HUES6 (cell line): ENCODE data around the gene GATD1.

ENCODE experiments used
- H3K27ac ChIP-seq: 2 replicates; pipeline ENCODE4 v1.7.0; 2013; ENCODE audit warnings: low read depth, mild to moderate bottlenecking, low read length, inconsistent platforms
- H3K27me3 ChIP-seq: 2 replicates; pipeline ENCODE4 v1.6.1; 2013; ENCODE audit warnings: low read length; ENCODE audit not compliant: control insufficient read depth, insufficient read depth
- H3K36me3 ChIP-seq: 2 replicates; pipeline ENCODE4 v1.6.1; 2013; ENCODE audit warnings: low read length; ENCODE audit not compliant: control insufficient read depth, insufficient read depth
- H3K4me1 ChIP-seq: 2 replicates; pipeline ENCODE4 v1.6.1; 2013; ENCODE audit warnings: low read length; ENCODE audit not compliant: control insufficient read depth, insufficient read depth
- H3K4me3 ChIP-seq: 2 replicates; pipeline ENCODE4 v1.5.1; 2013; ENCODE audit warnings: low read depth, low read length
- H3K9ac ChIP-seq: one replicate; pipeline ENCODE4 v1.6.1; 2013; ENCODE audit warnings: mild to moderate bottlenecking, low read length
- H3K9me3 ChIP-seq: 2 replicates; pipeline ENCODE4 v1.6.1; 2013; ENCODE audit warnings: low read depth, low read length; ENCODE audit not compliant: control insufficient read depth, insufficient read depth

The GATD1 gene

GRCh38 chr11:773830-774229 lies 3.5 kb downstream of the GATD1 start:
- Histone ChIP-seq H3K36me3 (peaks cover 46% of the 10 kb centered on the region), H3K4me3 (no peak overlapping the region), H3K27me3 (no peaks in the 10 kb centered on the region), H3K27ac (no peak overlapping the region), H3K9ac (no peak overlapping the region), H3K4me1 (peaks cover 17% of the 10 kb centered on the region), H3K9me3 (no peaks in the 10 kb centered on the region)

GRCh38 chr11:773425-773824 lies 3.9 kb downstream of the GATD1 start:
- Histone ChIP-seq H3K27me3 (no peaks in the 10 kb centered on the region), H3K4me3 (no peak overlapping the region), H3K27ac (no peak overlapping the region; the same call in 1 of the 2 replicates), H3K36me3 (peaks cover 46% of the 10 kb centered on the region), H3K4me1 (peaks cover 15% of the 10 kb centered on the region), H3K9me3 (no peaks in the 10 kb centered on the region), H3K9ac (no peak overlapping the region)

DNA sequence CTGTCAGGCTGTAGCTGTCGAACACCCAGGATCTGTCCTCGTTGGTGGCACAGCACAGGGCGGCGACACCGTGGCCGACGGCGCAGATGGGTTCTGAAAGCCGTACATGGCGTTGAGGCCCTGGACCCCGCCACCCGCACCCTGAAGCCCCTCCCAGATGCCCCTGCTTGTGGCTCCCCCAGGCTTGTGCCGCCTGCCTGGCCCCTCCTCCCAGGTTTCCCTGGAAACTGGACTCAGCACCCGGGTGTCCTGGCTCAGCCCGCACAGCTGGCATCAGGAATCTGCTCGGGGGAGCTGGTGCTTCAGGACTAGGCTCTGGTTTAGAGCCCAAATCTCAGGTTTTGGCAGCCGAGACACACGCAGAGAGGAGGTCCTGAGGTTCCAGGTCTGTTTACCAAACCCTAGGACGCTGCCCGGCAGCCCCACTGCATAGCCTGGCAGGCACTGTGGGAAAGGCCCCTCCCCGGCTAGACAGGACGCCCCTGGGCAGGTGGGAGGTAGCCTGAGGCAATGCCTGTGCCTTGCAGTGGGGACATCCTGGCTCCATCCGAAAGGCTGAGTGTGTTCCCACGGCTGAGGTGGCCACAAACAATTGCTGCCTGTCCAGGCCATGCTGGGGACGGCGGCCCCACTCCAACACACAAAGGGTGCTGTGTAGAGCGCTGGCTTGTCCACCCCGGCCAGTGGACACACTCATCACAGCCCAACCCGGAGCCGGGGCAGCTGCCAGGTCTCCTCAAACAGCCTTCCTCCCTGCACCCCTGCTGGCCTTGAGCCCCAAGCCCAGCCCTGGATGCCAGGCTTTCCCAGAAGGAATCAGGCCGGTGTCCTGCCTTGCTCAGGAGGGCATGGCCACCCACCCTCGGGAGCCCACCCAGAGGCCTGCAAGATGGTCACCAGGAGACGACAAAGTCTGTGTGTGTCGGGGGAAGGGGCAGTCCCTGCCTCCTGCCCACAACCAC lies 4.6 kb downstream of the GATD1 start:
- Histone ChIP-seq H3K27ac (no peak overlapping the region; the same call in 1 of the 2 replicates), H3K4me3 (no peak overlapping the region), H3K36me3 (peaks cover 46% of the 10 kb centered on the region), H3K9ac (no peak overlapping the region), H3K9me3 (no peaks in the 10 kb centered on the region), H3K4me1 (peaks cover 10% of the 10 kb centered on the region), H3K27me3 (no peaks in the 10 kb centered on the region)

DNA sequence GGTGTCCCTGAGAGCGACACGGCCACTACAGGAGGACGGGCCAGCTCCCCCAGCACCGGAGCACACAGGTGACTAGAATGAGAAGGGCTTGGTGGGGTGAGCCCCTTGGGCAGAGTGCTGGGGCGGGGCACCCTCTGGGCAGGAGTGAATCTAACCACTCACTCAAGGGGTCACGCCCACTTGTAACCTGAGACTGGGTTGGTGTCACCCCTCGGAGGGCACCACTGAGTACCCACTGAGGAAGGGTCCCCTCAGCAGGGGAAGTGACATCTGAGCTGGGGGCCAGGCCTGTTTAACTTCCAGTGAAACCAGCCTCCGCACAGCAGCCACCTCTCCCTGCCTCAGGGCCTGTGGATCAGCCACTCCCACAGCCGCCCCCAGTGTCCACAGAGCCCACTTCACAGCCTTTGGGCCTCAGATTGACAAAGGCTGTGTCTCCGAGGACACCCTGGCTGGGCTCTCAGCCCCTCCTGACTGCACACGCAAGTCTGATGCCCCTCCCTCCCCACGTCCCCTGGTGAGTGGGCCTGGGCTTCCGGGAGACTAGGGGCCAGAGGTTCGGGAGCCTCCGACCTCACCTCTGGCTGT lies 5.6 kb downstream of the GATD1 start:
- Histone ChIP-seq H3K4me1 (peaks cover 10% of the 10 kb centered on the region), H3K4me3 (no peak overlapping the region), H3K9ac (no peak overlapping the region), H3K27ac (no peak overlapping the region), H3K36me3 (peaks cover 55% of the 10 kb centered on the region), H3K27me3 (no peaks in the 10 kb centered on the region), H3K9me3 (no peaks in the 10 kb centered on the region)

DNA sequence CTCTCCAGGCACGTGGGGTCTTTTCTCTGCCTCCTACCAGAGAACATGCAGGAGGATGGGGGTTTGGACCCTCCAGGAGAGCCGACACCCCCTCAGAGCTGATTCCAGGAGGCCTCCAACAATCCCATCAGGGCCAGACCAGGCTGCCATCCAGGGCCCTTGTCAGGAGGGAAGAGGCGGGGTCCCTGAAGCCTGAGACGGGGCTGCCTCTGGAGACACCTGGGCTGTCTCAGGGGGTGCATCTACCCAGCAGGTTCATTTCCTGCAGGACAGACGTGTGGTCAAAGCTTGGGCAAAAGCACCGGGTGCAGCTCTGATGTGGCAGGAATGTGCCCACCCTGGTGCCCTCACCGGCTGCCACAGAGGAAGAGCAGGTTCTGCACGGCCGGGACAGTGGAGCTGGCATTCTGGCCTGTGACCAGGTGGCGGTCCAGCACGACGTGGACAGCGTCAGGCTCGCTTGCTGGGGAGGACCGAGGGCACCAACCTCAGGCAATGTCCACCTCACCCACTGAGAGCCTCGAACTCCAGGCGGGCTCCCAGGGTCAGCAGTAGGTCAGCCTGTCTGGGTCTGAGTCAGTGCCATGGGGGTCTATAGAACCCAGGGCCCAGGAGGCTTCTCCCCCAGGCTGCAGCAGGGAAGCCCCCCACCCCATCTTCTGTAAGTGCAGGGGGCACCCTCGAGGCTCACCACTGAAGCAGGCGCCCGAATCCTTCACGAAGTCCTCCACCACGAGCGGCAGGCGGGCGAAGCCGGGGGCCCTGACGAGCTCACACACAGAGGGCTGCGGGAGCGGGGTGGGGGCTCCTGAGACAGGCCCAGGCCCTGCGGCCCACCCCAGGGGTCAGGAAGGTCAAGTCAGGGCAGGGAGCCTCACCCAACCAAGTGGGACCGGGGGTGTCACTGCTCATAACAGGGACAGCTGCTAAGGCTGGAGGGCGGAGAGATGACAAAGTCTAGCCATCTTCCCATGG lies 6.4 kb downstream of the GATD1 start:
- H3K4me3 ChIP-seq: no peak overlapping the region
- H3K36me3 ChIP-seq: peaks cover 62% of the 10 kb centered on the region
- H3K27ac ChIP-seq: no peak overlapping the region
- H3K27me3 ChIP-seq: no peaks in the 10 kb centered on the region
- peaks cover 10% of the 10 kb centered on the region for H3K4me1 ChIP-seq
- no peak overlapping the region for H3K9ac ChIP-seq
- no peaks in the 10 kb centered on the region for H3K9me3 ChIP-seq

DNA sequence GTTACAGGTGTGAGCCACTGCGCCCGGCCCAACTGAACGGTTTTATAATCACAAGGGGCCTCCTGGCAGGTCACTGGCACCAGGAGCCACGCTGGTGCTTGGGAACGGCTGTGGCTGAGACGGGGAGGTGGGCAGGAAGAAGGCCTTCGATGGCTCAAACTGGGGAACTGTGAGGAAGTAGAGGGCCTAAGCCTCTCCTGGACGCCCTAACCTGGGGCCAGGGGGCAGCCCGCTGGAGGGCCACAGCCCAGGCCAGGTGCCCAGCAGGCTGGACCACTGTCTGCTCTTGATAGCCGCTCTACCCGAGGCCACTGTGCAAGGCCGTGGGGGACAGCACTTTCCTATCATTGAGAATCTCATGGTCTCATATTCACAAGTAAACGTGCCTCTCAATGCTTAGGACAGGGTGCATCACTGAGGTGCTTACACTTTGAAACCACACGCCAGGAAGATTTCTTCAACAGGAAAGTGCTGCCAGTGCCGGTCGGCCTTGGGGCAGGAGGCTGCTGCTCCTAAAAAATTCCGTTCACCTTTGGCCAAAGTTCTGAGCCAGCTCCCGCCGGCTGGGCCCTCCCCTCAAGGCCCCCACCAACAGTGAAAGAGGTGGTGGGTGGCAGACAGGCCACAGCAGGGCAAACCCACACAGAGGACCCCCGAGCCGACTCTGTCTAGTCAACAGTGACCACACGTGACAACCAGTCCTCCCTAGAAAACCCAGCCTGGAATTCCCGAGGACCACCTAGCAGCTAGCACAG lies 7.2 kb downstream of the GATD1 start:
- peaks cover 4% of the 10 kb centered on the region; the same call in 1 of the 2 replicates for H3K4me1 ChIP-seq
- H3K9me3 ChIP-seq: no peaks in the 10 kb centered on the region
- H3K9ac ChIP-seq: no peak overlapping the region
- no peaks in the 10 kb centered on the region for H3K27me3 ChIP-seq
- no peak overlapping the region for H3K4me3 ChIP-seq
- peaks cover 69% of the 10 kb centered on the region for H3K36me3 ChIP-seq
- no peak overlapping the region for H3K27ac ChIP-seq

GRCh38 chr11:767238-767637 lies 10.0 kb downstream of the GATD1 start:
- peaks cover 15% of the 10 kb centered on the region for H3K4me1 ChIP-seq
- H3K36me3 ChIP-seq: peaks cover 75% of the 10 kb centered on the region
- H3K9ac ChIP-seq: no peak overlapping the region
- H3K27me3 ChIP-seq: no peaks in the 10 kb centered on the region
- H3K4me3 ChIP-seq: no peak overlapping the region
- H3K27ac ChIP-seq: no peak overlapping the region
- H3K9me3 ChIP-seq: no peaks in the 10 kb centered on the region

DNA sequence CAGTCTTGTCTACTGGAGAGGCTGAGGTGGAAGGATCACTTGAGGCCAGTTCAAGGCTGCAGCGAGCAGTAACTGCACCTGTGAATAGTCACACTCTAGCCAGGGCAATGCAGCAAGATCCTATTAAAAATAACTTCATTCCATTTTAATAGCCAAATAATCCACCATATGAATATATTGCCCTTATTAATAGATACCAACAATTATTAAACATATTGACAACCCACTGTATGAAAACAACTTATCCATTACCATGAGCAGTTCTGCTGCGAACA lies 10.4 kb downstream of the GATD1 start:
- Histone ChIP-seq H3K27ac (no peak overlapping the region), H3K4me3 (no peak overlapping the region), H3K4me1 (peaks cover 15% of the 10 kb centered on the region), H3K9ac (no peak overlapping the region), H3K36me3 (peaks cover 73% of the 10 kb centered on the region), H3K9me3 (no peaks in the 10 kb centered on the region), H3K27me3 (no peaks in the 10 kb centered on the region)

DNA sequence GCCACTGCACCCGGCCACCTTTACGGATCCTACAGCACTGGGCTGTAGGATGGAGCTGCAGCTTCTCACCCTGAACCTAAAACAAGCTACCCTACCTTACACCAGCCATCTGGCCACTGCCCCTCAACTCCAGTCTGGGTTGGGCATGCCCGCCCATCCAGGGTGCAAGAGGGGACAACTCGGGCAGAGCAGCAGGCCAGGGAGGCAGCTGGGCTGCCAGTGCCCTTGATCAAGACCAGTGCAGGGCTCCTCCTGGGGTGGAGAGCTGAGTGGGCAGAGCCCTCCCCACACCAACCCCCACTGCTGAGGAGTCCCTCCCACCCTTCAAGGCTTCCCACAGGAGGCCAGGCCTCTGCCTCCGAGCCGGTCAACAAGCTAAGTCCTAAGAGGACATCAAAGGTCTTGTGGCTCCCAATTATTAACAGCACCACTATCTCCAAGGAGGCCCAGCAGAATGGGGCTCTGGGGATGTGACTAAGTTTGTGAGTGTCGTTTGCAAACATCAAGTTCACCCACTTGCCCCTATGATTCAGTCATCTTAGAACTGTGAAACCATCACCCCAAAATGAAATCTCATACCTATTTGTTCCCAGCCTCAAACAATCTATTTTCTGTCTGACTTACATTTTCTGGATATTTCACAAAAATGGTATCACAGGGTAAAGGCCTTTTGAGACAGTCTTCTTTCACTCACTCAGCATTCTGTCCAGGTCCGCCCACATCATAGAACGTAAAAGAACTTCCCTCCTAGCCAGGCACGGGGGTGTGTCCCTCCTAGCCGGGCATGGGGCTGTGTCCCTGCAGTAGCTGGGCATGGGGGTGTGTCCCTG lies 11.0 kb downstream of the GATD1 start:
- peaks cover 73% of the 10 kb centered on the region for H3K36me3 ChIP-seq
- no peak overlapping the region for H3K9ac ChIP-seq
- peaks cover 14% of the 10 kb centered on the region for H3K4me1 ChIP-seq
- no peak overlapping the region for H3K4me3 ChIP-seq
- H3K27me3 ChIP-seq: no peaks in the 10 kb centered on the region
- no peaks in the 10 kb centered on the region for H3K9me3 ChIP-seq
- H3K27ac ChIP-seq: no peak overlapping the region

DNA sequence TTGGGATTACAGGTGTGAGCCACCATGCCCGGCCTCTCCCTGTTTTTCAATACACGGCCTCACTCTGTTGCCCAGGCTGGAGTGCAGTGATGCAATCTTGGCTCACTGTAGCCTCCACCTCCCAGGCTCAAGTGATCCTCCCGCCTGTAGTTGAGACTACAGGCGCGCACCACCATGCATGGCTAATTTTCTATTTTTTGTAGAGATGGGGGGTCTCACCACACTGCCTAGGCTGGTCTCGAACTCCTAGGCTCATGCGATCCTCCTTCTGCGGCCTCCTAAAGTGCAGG lies 11.5 kb downstream of the GATD1 start:
- peaks cover 14% of the 10 kb centered on the region for H3K4me1 ChIP-seq
- no peaks in the 10 kb centered on the region for H3K9me3 ChIP-seq
- H3K27ac ChIP-seq: no peak overlapping the region
- no peak overlapping the region for H3K9ac ChIP-seq
- H3K4me3 ChIP-seq: no peak overlapping the region
- peaks cover 73% of the 10 kb centered on the region for H3K36me3 ChIP-seq
- H3K27me3 ChIP-seq: no peaks in the 10 kb centered on the region
